HG03457 (cell line): ENCODE results near the gene FNDC8.
"Not testable (repeated sequence)": the region's sequence is repeated elsewhere in the genome, so short reads cannot be mapped to it uniquely, and the experiment has no call there.

Experiments
- ATAC-seq: cut with Tn5 transposase; IDR thresholded peaks from one replicate; pipeline ENCODE4 v1.9.1; 2021; ENCODE audit warnings: moderate number of reproducible peaks; ENCODE audit not compliant: unreplicated experiment

Gene FNDC8

DNA sequence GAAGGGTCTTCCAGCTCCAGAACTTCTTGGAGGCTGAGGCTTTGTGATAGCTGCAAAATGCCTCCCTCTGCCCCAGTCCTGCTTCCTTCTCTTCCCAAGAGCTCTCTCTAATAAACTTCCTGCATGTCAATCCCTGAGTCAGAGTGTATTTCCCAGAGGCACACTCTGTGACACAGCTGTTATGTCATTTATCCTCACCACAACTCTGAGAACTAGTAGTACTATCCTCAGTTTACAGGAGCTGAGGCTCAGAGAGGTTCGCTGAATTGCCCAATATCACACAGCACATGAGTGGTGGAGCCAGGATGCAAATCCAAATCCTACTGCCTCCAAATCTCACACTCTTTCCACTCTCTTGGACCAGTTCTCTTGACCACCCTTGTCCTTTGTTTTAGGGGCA is 46.3 kb downstream of the FNDC8 start:
- ATAC-seq, result no peak

DNA sequence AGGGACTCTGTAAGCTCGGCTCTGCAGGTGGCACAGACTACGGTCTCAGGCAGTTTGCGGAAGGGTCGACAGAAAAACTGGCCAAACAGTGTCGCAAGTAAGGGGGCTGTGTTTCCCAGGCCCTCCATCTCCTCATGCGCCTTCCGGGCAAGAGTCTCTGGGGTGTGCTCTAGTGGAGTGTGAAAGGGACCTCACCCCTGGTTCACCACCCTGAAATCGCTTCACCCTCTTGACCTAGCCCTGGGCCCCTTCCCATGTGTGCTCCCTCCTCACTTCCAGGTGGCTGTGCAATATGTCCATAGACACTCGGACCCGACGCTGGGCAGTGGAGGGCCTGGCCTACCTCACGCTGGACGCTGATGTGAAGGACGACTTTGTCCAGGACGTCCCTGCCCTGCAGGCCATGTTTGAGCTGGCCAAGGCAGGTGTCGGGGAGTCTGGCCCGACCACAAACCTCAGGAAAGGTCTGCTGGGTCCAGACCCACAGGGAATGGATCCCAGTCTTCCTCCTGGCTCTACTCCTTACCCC is 48.5 kb downstream of the FNDC8 start:
- no peak for ATAC-seq

DNA sequence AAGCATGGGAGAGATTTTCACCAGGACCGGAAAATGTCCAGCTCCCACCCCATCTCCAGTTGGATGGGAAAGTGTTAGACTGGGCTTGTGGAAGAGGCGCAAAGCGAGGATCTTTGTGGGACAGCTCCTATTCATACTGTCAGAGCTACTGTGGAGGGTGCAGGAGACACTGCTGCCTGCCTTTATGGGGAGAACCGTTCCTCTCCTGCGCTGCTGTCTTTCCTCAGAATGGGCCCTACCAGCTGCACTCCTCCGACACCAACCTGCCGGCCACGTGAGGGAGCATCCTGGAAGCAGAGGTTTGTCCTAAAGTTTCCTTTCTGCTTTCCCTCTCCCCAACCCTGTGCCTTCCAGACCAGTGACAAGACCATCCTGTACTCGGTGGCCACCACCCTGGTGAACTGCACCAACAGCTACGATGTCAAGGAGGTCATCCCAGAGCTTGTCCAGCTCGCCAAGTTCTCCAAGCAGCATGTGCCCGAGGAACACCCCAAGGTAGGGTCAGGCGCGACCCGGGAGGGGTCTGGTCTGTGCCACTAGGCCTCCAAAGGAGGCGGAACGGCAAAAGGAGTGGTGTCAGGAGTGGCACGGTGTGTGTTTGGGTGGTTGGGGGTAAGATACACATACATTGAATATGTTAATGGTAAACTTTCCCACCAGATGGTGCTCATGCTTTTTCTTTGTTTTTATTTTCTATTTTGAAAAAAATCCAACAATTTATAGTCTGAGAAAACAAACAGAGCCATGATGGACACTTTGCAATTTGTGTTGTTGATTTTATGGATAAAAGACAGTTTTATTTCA is 49.8 kb downstream of the FNDC8 start:
- ATAC-seq, result no peak

DNA sequence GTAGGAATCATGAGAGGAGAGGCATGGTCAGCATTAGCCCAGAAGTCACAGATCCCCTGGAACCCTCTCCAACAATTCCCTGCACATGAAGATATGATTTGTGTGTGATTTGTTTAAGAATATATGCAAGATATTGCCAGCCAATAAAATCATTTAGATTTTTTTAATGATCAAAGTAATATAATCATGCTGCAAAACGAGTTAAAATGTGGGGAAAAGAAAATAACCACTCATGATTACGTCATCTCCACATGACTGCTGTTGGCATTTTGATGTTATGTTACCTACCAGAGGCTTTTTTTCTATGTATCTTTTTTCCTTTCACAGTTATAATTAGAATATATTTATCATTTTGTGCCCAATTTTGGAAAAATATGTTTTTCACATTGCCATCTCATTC is 50.4 kb downstream of the FNDC8 start:
- no peak for ATAC-seq

DNA sequence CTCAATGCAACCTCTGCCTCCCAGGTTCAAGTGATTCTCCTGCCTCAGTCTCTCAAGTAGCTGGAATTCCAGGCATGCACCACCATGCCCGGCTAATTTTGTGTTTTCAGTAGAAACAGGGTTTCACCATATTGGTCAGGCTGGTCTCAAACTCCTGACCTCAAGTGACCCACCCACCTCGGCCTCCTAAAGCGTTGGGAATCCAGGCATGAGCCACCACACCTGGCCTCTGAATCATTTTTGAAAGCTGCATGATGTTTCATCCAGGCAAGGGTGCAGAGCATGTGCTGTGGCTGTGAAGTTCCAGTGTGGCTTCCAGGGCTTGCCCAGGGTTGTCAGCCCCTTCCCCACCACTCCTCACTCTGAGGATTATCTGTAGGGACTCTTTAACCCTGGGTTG is 50.9 kb downstream of the FNDC8 start:
- ATAC-seq, result not testable (repeated sequence)

DNA sequence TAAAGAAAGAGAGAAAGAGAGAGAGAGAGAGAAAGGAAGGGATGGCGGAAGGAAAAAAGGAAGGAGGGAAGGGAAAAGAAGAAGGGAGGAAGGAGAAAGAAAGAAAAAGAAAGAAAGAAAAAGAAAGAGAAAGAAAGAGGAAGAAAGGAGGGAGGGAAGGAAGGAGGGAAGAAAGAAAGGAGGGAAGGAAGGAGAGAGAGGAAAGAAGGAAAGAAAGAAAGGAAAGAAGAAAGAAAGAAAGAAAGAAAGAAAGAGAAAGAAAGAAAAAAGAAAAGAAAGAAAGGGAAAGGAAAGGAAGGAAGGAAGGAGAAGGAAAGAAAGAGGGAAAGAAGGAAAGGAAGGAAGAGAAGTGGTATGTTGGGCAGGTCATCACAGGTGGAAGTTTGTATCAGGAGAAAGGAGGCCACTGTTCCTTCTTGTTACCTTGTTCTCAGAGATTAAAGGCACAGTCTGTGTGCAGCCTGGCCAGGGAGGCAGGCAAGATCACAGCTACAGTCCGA is 53.5 kb downstream of the FNDC8 start:
- no peak for ATAC-seq

DNA sequence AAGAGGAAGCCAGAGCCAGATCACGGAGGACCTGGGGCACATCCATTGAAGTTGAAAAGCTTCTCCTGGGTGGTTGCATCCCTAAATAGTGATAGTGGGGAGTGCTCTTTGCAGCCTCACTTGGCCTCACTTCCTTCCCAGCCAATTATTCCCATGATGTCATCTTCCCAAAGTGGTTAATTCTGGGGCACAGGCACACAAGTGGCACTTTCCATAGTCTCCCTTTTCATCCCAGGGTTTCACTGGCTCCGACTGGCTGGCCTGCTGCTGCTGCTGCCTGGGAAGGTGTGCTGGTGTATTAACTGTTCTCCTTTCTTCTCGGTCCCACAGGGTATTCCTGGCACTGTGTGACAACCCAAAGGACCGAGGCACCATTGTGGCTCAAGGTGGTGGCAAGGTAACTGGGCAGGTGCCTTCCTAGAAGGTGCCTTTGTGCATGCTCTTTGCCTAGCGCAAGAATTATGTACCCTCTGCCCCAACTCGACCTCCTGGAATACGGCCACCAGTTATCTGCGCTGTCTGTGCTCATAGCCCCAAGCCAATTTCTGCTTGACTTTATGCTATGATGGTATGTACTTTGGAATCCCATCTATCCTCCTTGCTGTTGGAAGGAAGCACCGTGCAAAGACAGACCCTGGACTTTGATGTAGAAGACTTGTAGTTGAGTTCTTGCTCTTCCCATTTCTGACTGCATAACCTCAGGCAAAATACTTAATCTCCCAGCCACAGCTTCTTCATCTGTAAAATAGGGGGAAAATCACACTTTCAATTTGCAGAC is 54.4 kb downstream of the FNDC8 start:
- ATAC-seq, result no peak

DNA sequence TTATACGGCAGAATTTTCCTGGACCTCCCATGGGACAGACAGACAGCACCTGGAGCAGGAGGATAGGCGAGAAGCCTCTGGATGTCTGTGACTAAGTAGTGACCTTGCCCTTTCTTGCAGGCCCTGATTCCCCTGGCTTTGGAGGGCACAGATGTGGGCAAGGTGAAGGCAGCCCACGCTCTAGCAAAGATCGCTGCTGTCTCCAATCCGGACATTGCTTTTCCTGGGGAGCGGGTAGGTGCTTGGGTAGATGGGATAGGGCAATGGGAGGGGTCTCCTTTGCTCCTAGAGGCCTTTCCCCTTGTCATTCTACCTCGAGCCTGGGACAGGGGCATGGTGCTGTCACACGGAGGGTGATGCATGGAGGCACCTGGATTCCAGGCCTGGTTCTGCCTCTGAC is 55.5 kb downstream of the FNDC8 start:
- no peak for ATAC-seq

DNA sequence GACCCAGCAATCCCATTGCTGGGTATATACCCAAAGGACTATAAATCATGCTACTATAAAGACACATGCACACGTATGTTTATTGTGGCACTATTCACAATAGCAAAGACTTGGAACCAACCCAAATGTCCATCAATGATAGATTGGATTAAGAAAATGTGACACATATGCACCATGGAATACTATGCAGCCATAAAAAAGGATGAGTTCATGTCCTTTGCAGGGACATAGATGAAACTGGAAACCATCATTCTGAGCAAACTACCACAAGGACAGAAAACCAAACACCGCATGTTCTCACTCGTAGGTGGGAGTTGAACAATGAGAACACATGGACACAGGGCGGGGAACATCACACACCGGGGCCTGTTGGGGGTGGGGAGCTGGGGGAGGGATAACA is 58.0 kb downstream of the FNDC8 start:
- not testable (repeated sequence) for ATAC-seq
